Measurements from ENCODE around the gene RNF187.

The RNF187 gene

DNA sequence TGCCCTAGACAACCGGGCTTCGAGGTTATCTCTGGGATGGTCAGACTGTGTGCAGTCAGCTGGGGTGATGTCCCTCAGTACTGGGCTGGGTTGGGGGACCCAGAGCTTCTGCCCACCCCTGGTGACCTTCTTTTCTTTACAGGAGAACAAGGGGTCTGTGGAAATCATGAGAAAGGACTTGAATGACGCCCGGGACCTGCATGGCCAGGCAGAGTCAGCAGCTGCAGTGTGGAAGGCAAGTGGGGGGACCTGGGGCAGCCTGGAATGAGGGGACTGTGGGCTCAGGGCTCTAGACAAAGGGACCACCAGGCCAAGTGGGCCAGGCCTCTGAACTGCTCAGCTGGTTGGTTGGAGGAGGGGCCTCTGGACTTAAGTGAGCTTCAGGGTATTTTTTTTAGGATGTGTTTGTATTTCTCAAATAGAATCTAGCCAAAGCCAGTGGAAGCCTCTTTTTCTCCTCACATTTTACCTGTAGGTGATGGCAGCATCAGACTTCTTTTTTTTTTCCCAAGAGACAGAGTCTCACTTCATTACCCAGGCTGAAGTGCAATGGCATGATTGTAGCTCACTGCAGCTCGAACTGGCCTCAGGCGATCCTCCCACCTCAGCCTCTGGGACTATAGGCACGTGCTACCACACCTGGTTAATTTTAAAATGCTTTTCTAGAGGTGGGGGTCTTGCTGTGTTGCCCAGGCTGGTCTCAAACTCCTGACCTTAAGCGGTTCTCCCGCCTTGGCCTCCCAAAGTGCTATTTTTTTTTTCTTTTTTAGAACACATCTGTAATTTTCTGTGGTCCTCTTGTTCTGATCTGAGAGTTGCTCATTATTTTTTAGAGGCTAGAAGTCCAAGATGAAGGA is 1.9 kb downstream of the RNF187 start:
- Histone ChIP-seq H3K27me3 (ENCODE audit: control insufficient read depth in 1 of 2, insufficient read depth in 2 of 2, low read length in 2 of 2) (no peaks in the 10 kb centered on the region), H3K9me3 (ENCODE audit: control insufficient read depth in 2 of 2, low read length in 2 of 2) (no peaks in the 10 kb centered on the region), H3K27ac (ENCODE audit: low read length) (no peak overlapping the region), H3K36me3 (ENCODE audit: control insufficient read depth in 2 of 2, insufficient read depth in 2 of 2, low read length in 2 of 2) (peaks cover 23 to 26% of the 10 kb centered on the region in 2 donors), H3K4me3 (ENCODE audit: low read length in 2 of 2) (peak overlapping the region in 1 of 2 donors; percentile 98), H3K4me1 (ENCODE audit: control insufficient read depth, insufficient read depth, low read length) (peaks cover 33% of the 10 kb centered on the region), H3K9ac (ENCODE audit: low read length in 2 of 2) (peak overlapping the region; percentile 64 to 72)

DNA sequence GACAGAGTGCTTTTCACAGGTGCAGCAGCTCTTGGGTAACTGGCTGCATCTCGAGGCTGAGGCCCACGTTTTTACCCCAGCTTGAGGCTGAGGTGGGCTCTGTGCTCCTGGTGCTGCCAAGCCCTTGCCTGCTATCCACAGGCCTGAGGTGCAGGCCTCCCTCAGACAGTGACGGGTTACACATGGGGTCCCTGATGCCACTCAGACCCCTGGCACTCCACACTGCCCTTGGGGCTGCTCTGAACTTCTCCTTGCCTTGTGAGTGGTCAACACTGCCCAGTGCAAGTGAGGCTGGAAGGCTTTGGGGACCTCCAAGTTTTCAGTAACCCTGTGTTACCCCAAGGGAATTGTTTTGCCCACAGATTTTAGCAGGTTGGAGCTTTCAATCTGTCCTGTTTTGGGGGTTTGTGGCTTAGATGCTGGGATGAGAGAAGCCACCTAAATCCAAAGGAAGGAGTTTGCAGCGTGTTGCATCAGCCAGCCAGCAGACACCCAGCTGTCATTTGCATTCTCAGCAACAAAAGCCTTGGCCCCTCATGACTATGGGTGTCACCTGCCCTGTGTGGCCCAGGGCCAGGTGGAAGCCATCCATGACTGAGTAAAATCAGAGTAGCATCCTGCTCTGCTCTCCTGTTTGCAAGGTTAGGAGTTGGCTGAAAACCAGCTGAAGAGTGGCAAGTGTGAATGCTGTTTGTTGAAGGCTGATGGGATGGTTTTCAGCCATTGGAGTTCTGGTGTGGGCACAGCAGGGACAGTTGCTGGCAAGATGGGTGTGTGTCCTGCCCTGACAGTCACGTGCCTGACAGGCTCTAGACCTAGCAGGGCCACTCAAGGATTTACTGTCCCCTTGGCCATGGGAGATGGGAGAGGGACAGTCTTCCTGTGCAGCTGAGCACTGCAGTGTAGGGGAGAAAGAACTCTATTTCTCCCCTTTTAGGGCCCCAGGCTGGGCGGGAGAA is 3.2 kb downstream of the RNF187 start:
- Histone ChIP-seq H3K4me1 (ENCODE audit: control insufficient read depth, insufficient read depth, low read length) (peaks cover 33% of the 10 kb centered on the region), H3K4me3 (ENCODE audit: low read length in 2 of 2) (no peak overlapping the region), H3K9me3 (ENCODE audit: control insufficient read depth in 2 of 2, low read length in 2 of 2) (no peaks in the 10 kb centered on the region), H3K27me3 (ENCODE audit: control insufficient read depth in 1 of 2, insufficient read depth in 2 of 2, low read length in 2 of 2) (no peaks in the 10 kb centered on the region), H3K36me3 (ENCODE audit: control insufficient read depth in 2 of 2, insufficient read depth in 2 of 2, low read length in 2 of 2) (peaks cover 36% of the 10 kb centered on the region in 2 donors), H3K9ac (ENCODE audit: low read length in 2 of 2) (no peak overlapping the region), H3K27ac (ENCODE audit: low read length) (no peak overlapping the region)

DNA sequence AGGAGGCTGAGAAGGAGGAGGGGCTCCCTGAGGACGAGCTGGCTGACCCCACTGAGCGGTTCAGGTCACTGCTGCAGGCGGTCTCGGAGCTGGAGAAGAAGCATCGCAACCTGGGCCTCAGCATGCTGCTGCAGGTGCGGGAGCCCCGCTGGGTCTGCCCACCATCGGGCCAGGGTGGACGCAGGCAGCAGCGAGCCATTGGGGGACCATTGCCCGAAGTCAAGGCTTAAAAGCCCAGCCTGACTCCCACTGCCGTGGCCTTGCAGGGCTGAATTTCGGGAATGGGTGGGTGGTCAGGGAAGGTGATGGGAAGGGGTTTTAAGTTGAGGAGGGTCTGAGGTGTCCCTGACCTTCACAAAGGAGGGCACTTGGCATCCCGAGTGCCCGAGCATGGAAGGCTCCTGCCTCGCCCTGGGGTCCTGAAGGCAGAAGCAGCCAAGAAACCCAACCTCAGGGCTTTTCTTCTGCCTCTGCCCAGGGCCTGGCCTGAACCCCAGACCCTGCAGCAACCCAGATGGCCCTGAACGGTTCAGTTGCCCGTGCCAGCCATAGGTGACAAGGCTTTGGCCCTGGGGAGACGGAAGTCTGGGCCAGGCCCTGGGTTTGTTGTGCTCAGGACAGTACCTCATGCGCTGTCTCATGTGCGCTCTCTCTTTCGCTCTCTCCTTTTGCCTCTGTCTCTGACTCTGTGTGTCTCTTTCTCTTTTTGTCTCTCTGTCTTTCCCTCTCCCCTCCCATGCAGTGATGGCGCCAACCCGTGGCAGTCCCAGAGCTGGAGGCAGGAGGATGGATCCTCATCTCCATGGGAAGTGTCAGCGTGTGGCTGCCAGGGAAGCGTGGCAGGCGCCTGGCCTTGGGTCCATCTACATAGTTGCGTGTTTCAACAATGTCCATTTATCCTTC is 6.2 kb downstream of the RNF187 start:
- Histone ChIP-seq H3K4me3 (ENCODE audit: low read length in 2 of 2) (no peak overlapping the region), H3K27ac (ENCODE audit: low read length) (no peak overlapping the region), H3K4me1 (ENCODE audit: control insufficient read depth, insufficient read depth, low read length) (peaks cover 20% of the 10 kb centered on the region), H3K9ac (ENCODE audit: low read length in 2 of 2) (no peak overlapping the region), H3K36me3 (ENCODE audit: control insufficient read depth in 2 of 2, insufficient read depth in 2 of 2, low read length in 2 of 2) (peaks cover 39 to 41% of the 10 kb centered on the region in 2 donors), H3K9me3 (ENCODE audit: control insufficient read depth in 2 of 2, low read length in 2 of 2) (no peaks in the 10 kb centered on the region), H3K27me3 (ENCODE audit: control insufficient read depth in 1 of 2, insufficient read depth in 2 of 2, low read length in 2 of 2) (no peaks in the 10 kb centered on the region)

DNA sequence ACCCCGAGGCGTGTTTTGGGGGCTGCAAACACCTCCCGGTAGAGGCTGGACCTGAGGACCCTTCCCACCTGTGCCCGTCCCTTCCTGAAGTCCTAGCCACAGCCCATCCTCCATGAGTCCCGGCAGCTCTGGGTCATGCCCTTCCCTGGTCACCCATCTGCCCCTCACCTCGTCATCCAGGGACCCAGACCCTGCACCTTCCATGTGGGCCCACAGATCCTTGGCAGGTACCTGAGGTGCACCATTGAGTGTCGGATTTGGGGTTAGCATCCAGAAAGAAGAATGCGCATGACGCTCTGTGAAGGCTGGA is 6.8 kb downstream of the RNF187 start:
- Histone ChIP-seq H3K4me1 (ENCODE audit: control insufficient read depth, insufficient read depth, low read length) (peaks cover 15% of the 10 kb centered on the region), H3K27me3 (ENCODE audit: control insufficient read depth in 1 of 2, insufficient read depth in 2 of 2, low read length in 2 of 2) (no peaks in the 10 kb centered on the region), H3K9ac (ENCODE audit: low read length in 2 of 2) (no peak overlapping the region), H3K36me3 (ENCODE audit: control insufficient read depth in 2 of 2, insufficient read depth in 2 of 2, low read length in 2 of 2) (peaks cover 39 to 41% of the 10 kb centered on the region in 2 donors), H3K27ac (ENCODE audit: low read length) (no peak overlapping the region), H3K4me3 (ENCODE audit: low read length in 2 of 2) (no peak overlapping the region), H3K9me3 (ENCODE audit: control insufficient read depth in 2 of 2, low read length in 2 of 2) (no peaks in the 10 kb centered on the region)

DNA sequence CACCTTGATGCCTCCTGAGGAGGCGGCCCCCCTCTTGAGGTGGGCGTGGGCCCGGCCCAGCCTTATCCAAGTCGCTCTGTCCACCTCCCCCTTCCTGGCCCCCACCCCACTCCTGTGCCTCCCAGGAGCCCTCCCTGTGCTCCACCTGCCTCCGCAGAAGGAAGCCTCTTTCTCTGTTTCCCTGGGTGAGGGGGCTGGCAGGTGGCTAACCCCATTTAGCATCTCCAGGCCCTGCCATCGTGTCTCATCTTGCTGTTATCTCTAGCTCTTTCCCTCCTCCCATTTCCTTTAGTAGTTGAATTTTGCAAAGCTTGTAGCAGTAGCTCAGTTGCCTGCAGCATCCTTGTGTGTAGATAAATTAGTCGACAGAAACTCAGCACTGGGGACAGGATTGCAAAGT is 7.2 kb downstream of the RNF187 start:
- H3K9ac ChIP-seq (ENCODE audit: low read length in 2 of 2), result no peak overlapping the region
- no peaks in the 10 kb centered on the region for H3K9me3 ChIP-seq (ENCODE audit: control insufficient read depth in 2 of 2, low read length in 2 of 2)
- no peak overlapping the region for H3K4me3 ChIP-seq (ENCODE audit: low read length in 2 of 2)
- peaks cover 13% of the 10 kb centered on the region for H3K4me1 ChIP-seq (ENCODE audit: control insufficient read depth, insufficient read depth, low read length)
- peaks cover 41% of the 10 kb centered on the region in 2 donors for H3K36me3 ChIP-seq (ENCODE audit: control insufficient read depth in 2 of 2, insufficient read depth in 2 of 2, low read length in 2 of 2)
- no peaks in the 10 kb centered on the region for H3K27me3 ChIP-seq (ENCODE audit: control insufficient read depth in 1 of 2, insufficient read depth in 2 of 2, low read length in 2 of 2)
- H3K27ac ChIP-seq (ENCODE audit: low read length), result no peak overlapping the region

DNA sequence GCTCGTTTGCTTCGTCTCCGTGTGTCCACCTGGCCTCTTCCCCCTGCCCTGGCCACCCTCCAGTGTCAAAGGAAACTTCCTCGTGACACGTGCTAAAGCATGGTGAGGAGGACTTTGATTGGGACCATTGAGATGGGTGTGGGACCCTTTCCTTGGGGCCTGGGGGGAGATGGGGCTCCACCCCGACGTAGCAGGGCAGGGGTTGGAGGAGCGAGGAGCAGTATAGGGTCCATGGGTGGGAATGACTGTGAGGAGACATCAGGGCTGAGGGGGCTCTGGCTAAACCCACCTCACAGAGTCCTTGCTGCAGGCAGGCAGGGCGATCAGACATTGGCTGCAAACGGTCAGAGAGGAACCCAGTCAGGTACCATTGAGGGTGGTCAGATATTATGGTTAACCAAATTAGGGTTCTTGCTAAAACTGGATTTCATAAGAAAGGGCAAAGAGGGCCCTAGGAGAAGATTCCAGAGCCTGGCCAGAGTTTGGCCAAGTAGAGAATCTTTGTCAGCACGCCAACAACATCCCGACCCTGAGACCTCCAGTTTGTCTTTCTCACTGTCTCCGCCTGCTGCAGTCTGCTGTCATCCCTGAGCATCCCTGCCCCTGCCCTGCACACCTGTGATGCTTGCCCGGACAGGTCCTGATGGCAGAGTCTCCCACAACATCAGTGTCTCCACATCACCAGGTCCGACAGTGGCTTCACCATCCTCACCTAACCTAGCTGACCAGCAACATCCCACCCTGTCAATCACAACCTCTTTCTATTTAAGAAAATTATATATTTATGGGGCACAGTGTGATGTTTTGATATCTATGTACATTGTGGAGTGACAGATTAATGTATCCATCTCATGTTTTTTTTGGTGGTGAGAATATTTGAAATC is 8.0 kb downstream of the RNF187 start:
- H3K9me3 ChIP-seq (ENCODE audit: control insufficient read depth in 2 of 2, low read length in 2 of 2), result no peaks in the 10 kb centered on the region
- H3K27ac ChIP-seq (ENCODE audit: low read length), result no peak overlapping the region
- H3K4me1 ChIP-seq (ENCODE audit: control insufficient read depth, insufficient read depth, low read length), result peaks cover 9% of the 10 kb centered on the region
- peaks cover 34 to 37% of the 10 kb centered on the region in 2 donors for H3K36me3 ChIP-seq (ENCODE audit: control insufficient read depth in 2 of 2, insufficient read depth in 2 of 2, low read length in 2 of 2)
- H3K9ac ChIP-seq (ENCODE audit: low read length in 2 of 2), result no peak overlapping the region
- H3K27me3 ChIP-seq (ENCODE audit: control insufficient read depth in 1 of 2, insufficient read depth in 2 of 2, low read length in 2 of 2), result no peaks in the 10 kb centered on the region
- H3K4me3 ChIP-seq (ENCODE audit: low read length in 2 of 2), result no peak overlapping the region

DNA sequence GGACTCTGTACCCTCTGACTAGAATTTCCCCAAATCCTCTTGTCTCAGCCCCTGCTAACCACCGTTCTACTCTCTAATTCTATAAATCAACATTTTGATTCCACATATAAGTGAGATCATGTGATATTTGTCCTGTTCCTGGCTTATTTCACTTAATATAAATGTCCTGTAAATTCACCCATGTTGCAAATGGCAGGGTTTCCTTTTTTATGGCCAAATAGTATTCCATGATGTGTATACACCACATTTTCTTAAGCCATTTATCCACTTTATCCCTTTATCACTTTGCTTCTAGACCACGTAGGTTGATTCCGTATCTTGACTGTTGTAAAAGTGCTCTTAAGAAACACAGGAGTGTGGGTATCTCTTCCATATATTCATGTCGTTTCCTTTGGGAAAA is 8.9 kb downstream of the RNF187 start:
- Histone ChIP-seq H3K27me3 (ENCODE audit: control insufficient read depth in 1 of 2, insufficient read depth in 2 of 2, low read length in 2 of 2) (no peaks in the 10 kb centered on the region), H3K4me3 (ENCODE audit: low read length in 2 of 2) (no peak overlapping the region), H3K4me1 (ENCODE audit: control insufficient read depth, insufficient read depth, low read length) (peaks cover 8% of the 10 kb centered on the region), H3K27ac (ENCODE audit: low read length) (no peak overlapping the region), H3K36me3 (ENCODE audit: control insufficient read depth in 2 of 2, insufficient read depth in 2 of 2, low read length in 2 of 2) (peaks cover 27 to 31% of the 10 kb centered on the region in 2 donors), H3K9ac (ENCODE audit: low read length in 2 of 2) (no peak overlapping the region), H3K9me3 (ENCODE audit: control insufficient read depth in 2 of 2, low read length in 2 of 2) (no peaks in the 10 kb centered on the region)

DNA sequence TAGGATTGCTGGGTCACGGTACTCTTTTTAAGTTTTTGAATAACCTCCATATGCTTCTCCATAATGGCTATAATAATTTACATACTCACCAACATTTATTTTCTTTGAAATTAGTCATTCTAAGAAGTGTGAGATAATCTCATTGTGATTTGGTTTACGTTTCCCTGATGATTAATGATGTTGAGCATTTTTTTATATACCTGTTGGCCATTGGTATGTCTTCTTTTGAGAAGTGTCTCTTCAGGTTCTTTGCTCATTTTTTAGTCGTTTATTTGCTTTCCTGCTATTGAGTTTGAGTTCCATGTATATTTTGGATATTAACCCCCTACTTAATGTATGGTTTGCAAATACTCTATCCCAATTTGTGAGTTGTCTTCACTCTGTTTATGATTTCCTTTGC is 9.3 kb downstream of the RNF187 start:
- H3K36me3 ChIP-seq (ENCODE audit: control insufficient read depth in 2 of 2, insufficient read depth in 2 of 2, low read length in 2 of 2), result peaks cover 27 to 31% of the 10 kb centered on the region in 2 donors
- H3K9me3 ChIP-seq (ENCODE audit: control insufficient read depth in 2 of 2, low read length in 2 of 2), result no peaks in the 10 kb centered on the region
- peaks cover 12% of the 10 kb centered on the region for H3K4me1 ChIP-seq (ENCODE audit: control insufficient read depth, insufficient read depth, low read length)

DNA sequence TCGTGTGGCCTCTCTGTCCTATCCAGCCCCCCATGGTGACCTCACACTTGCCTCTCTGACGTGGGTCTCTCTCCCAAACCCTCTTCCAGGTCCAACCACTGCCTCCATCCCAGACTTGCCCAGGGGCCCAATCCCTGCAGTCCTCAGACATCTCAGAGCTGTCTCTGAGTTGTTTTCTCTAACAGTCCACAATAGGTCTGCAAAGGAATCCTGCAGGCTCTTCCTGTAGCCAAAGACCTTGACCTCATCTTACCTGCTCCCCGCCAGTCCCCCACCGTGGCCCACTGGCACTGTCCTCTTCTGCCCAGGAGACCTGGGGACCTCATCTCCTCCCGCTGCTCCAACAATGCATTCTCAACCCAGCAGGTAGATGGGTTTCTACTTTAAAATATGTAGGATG is 10.0 kb downstream of the RNF187 start:
- Histone ChIP-seq H3K9me3 (ENCODE audit: control insufficient read depth in 2 of 2, low read length in 2 of 2) (no peaks in the 10 kb centered on the region), H3K27me3 (ENCODE audit: control insufficient read depth in 1 of 2, insufficient read depth in 2 of 2, low read length in 2 of 2) (peaks cover 0 to 2% of the 10 kb centered on the region in 2 donors), H3K4me3 (ENCODE audit: low read length in 2 of 2) (no peak overlapping the region), H3K9ac (ENCODE audit: low read length in 2 of 2) (no peak overlapping the region), H3K4me1 (ENCODE audit: control insufficient read depth, insufficient read depth, low read length) (peaks cover 13% of the 10 kb centered on the region), H3K36me3 (ENCODE audit: control insufficient read depth in 2 of 2, insufficient read depth in 2 of 2, low read length in 2 of 2) (peaks cover 25 to 31% of the 10 kb centered on the region in 2 donors), H3K27ac (ENCODE audit: low read length) (no peak overlapping the region)

More for the DNA sequence above, 9.3 kb downstream of the RNF187 start:
- Histone ChIP-seq H3K27ac (ENCODE audit: low read length) (no peak overlapping the region), H3K9ac (ENCODE audit: low read length in 2 of 2) (no peak overlapping the region), H3K27me3 (ENCODE audit: control insufficient read depth in 1 of 2, insufficient read depth in 2 of 2, low read length in 2 of 2) (peaks cover 0 to 1% of the 10 kb centered on the region in 2 donors), H3K4me3 (ENCODE audit: low read length in 2 of 2) (no peak overlapping the region)

All from stomach smooth muscle (tissue), 2 donors.